AG04450 (cell line): ENCODE measurements around the gene TSPAN4. TPM values are rescaled to one million over a fixed set of nuclear protein-coding genes. Genes with fewer than 3 reads are reported as not detected.

Experiments
- CTCF ChIA-PET: fragments of 300-600, 350-600 bp; formaldehyde crosslinking; extraction: SDS; loops from one replicate; lab custom pipeline; 2022; ENCODE audit warnings: antibody characterized with exemption, inconsistent platforms; lab: Charles Lee
- POLR2A ChIA-PET: fragments of 350-600 bp; formaldehyde crosslinking; extraction: SDS; loops from one replicate; lab custom pipeline; 2021; ENCODE audit warnings: antibody characterized with exemption, inconsistent platforms; lab: Yijun Ruan, JAX
- DNase-seq: peaks from one replicate; pipeline ENCODE4 v3.0.0-alpha.2; 2011; ENCODE audit warnings: low read depth, low spot score
- H3K27ac ChIP-seq: one replicate; pipeline ENCODE4 v1.5.1; 2012; ENCODE audit warnings: low read depth, low read length, control low read depth
- H3K27me3 ChIP-seq: one replicate; pipeline ENCODE4 v1.6.0; 2012; ENCODE audit warnings: low read length; ENCODE audit not compliant: control insufficient read depth, insufficient read depth
- H3K4me3 ChIP-seq: 2 replicates; pipeline ENCODE4 v1.5.1; 2011; ENCODE audit warnings: mild to moderate bottlenecking, low read depth, low read length, control low read depth
- H3K9me3 ChIP-seq: 2 replicates; pipeline ENCODE4 v1.5.1; 2012; ENCODE audit warnings: low read length; ENCODE audit not compliant: control insufficient read depth, insufficient read depth
- CTCF ChIP-seq: IDR thresholded peaks from 2 replicates; pipeline ENCODE4 v1.5.1; 2011; ENCODE audit warnings: low read depth, low read length, control low read depth, inconsistent platforms
- polyA plus RNA-seq: library from polyadenylated mRNA; depleted of rRNA; stranded (reverse); fragments of >200 nt; gene quantifications from 2 replicates; pipeline ENCODE4 v1.2.3, GENCODE V29; 2011

TSPAN4 gene
- polyA plus RNA-seq, 1 experiment = 92.6 TPM

GRCh38 chr11:819943-820649, 22.6 kb upstream of the TSPAN4 start:
- no peak for DNase-seq
- Histone ChIP-seq H3K9me3 (no peaks in the 10 kb centered on the region; the same call in 1 of the 2 replicates), H3K4me3 (peak overlapping the region; percentile 78), H3K27ac (peak overlapping the region; percentile 11), H3K27me3 (no peaks in the 10 kb centered on the region)
- POLR2A ChIA-PET = interaction anchor here (1.2 to 3.3 kb wide), 10 partner anchors 9 to 77 kb away, joined by 3 to 31 read pairs (median 14); partner anchors contain the start of genes CD151, RPLP2 and TSPAN4
- CTCF ChIA-PET = interaction anchor here (1.2 kb wide), 1 partner anchor 21 kb away, joined by 3 read pairs; no protein-coding TSS in a partner anchor
- no peak for TF ChIP-seq CTCF

DNA sequence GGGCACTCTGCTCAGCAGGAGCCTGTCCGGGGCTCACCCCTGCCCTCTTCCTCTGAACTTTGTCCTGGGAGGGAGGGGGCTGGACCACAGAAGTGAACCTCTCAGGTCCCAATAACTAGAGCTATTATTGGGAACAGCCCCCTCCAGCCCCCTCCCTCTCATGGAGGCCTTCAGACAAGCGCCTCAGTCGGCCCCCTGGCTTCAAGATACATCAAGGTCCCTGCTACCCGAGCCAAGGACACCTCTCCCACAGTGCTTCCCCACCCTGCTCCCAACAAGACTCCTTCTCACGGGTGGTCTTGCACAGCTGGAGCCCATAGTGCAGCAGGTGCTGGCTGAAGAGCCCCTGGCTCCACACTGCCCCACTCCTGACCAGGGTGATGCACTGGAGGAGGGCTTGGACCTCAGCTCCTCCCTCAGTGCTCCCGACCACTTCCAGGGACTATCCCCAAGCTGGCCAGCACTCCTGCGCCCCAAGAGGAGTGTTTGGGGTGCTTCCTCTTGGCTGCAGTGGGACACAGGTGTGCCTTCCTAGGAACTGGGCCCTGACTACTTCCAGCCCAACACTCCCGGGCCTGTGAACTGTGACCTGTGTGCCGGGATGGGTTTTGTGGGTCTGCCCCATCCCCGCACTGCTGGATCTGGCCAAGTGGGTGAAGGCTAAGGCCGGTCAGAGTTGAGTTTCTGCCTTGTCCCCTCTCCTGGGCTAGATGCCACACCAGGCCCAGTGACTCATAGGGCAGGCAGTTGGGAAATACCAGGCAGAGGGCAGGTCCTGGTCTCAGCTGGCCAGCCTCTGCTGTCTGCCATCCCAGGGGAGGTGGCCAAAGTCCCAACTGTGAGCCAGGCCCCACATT, 21.8 kb upstream of the TSPAN4 start:
- no peaks in the 10 kb centered on the region; the same call in 1 of the 2 replicates for H3K9me3 ChIP-seq
- ChIA-PET CTCF (no interaction called here), POLR2A (interaction anchor here (1.3 to 3.3 kb wide), 5 partner anchors 9 to 23 kb away, joined by 3 to 31 read pairs (median 22); partner anchors contain the start of genes CD151, RPLP2 and TSPAN4)
- no peak for DNase-seq
- TF ChIP-seq CTCF = no peak
- peak overlapping the region; percentile 78 for H3K4me3 ChIP-seq
- H3K27me3 ChIP-seq = no peaks in the 10 kb centered on the region
- no peak overlapping the region for H3K27ac ChIP-seq

- no peaks in the 10 kb centered on the region; the same call in 1 of the 2 replicates for H3K9me3 ChIP-seq
- ChIA-PET CTCF (no interaction called here), POLR2A (interaction anchor here (1.0 kb wide), 1 partner anchor 12 kb away, joined by 3 read pairs; the partner anchor contains the start of gene RPLP2)
- TF ChIP-seq CTCF = no peak
- H3K27ac ChIP-seq = no peak overlapping the region
- no peak for DNase-seq
- no peaks in the 10 kb centered on the region for H3K27me3 ChIP-seq
- peak overlapping the region; percentile 78 for H3K4me3 ChIP-seq
Measured at GRCh38 chr11:821512-822371, 20.9 kb upstream of the TSPAN4 start.

DNA sequence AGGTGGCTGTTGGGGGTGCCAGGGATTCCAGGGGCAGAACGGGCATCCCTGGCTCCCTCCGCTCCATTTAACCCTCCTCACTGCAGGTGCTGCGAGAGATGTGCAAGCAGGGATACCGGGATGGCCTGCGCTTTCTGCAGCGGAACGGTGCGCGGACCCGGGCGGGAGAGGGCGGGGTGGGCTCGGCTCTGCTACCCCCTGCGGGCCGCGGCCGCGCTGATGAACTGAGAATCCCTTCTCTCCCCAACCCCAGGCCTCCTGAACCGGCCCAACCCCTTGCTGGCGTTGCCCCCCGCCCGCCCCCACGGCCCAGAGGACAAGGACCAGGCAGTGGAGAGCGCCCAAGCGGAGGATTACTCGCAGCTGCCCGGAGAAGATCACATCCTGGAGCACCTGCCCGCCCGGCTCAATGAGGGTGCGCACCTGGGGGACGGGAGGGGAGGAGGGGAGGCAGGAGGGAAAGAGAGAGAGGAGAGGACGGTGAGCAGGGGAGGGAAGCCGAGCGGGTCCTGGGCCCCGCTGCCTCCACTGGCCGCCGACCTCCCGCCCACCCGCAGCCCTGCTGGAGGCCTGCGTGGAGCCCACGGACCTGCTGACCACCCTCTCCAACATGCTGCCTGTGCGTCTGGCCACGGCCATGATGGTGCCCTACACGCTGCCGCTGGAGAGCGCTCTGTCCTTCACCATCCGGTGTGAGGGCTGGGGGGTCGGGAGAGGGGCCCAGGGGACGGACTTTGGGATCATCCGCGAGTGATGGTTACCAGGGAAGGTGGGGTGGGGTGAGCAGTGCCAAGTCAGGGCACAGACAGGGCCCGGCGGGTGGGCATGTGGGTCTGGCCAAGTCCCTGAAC, 19.0 kb upstream of the TSPAN4 start:
- no peak for TF ChIP-seq CTCF
- H3K27ac ChIP-seq = no peak overlapping the region
- no peak overlapping the region for H3K4me3 ChIP-seq
- no peaks in the 10 kb centered on the region for H3K27me3 ChIP-seq
- ChIA-PET CTCF (no interaction called here), POLR2A (interaction anchor here (0.8 kb wide), 1 partner anchor 11 kb away, joined by 3 read pairs; no protein-coding TSS in a partner anchor)
- DNase-seq = no peak
- no peaks in the 10 kb centered on the region; the same call in 1 of the 2 replicates for H3K9me3 ChIP-seq
